Neural cell (in vitro differentiated cells): ENCODE measurements around the gene ROBO4.

Experiments used
- EP300 ChIP-seq: fragments of 450-650 bp; conservative IDR thresholded peaks from 2 replicates; pipeline ENCODE4 v1.6.1; 2014; ENCODE audit warnings: antibody characterized with exemption, mild to moderate bottlenecking, moderate library complexity; ENCODE audit not compliant: poor library complexity, severe bottlenecking
- EZH2 ChIP-seq: fragments of 200-600, 300-800 bp; shearing (Covaris generic), sonication (generic); IDR thresholded peaks from 2 replicates; pipeline ENCODE4 v1.6.1; 2014; ENCODE audit warnings: antibody characterized with exemption, low read length, borderline replicate concordance, mild to moderate bottlenecking; ENCODE audit not compliant: insufficient read depth, poor library complexity, severe bottlenecking
- POLR2AphosphoS5 ChIP-seq: IDR thresholded peaks from 2 replicates; pipeline ENCODE4 v1.6.1; 2012
- RAD21 ChIP-seq: fragments of 450-650 bp; conservative IDR thresholded peaks from 2 replicates; pipeline ENCODE4 v1.6.1; 2014; ENCODE audit warnings: antibody characterized with exemption, mild to moderate bottlenecking, moderate library complexity
- SMC3 ChIP-seq: fragments of 450-650 bp; conservative IDR thresholded peaks from 2 replicates; pipeline ENCODE4 v1.6.1; 2014; ENCODE audit warnings: antibody characterized with exemption, mild to moderate bottlenecking, moderate library complexity; ENCODE audit not compliant: poor library complexity
- TF ChIP-seq, protein P1 (sequence below): fragments of 450-650 bp; IDR thresholded peaks from 2 replicates; pipeline ENCODE4 v1.5.1; 2014; ENCODE audit warnings: antibody characterized with exemption, mild to moderate bottlenecking, moderate library complexity; ENCODE audit not compliant: poor library complexity, severe bottlenecking

DNA sequence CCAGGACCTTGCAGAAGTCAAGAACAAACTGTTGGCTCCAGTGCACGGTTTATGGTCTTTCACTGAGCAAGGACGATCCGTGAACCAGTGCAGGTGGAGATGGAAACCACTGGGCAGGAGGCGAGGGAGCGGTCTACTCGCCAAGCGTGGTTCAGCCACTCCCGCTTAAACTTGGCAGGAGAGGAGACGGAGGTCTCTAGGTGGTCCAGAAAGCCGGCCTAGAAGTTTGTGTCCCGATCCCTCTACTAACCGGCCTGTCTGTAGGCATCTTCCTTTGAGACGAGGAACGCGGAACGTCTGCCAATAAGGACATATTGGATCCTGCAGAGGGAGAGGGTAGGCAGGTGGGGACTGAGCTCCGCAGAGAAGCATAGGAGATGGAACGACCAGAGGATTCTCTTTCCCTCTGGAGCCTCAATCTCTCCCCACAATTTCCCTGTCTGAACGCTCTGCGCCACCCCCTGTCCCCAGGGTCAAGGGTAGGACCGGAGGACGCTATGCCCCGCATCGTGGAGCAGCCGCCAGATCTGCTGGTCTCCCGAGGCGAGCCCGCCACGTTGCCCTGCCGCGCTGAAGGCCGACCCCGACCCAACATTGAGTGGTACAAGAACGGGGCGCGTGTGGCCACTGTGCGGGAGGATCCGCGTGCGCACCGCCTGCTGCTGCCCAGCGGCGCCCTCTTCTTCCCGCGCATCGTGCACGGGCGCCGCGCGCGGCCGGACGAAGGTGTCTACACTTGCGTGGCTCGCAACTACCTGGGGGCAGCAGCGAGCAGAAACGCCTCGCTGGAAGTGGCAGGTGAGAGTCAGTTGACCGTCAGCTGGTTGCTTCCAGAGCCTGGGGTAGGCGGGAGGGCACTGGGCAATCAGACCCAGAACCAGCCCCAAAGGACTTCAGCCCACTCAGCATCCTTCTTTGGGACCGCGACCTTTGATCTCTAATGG lies 29.1 kb downstream of the ROBO4 start:
- TF ChIP-seq RAD21: no peak
- TF ChIP-seq, protein P1, sequence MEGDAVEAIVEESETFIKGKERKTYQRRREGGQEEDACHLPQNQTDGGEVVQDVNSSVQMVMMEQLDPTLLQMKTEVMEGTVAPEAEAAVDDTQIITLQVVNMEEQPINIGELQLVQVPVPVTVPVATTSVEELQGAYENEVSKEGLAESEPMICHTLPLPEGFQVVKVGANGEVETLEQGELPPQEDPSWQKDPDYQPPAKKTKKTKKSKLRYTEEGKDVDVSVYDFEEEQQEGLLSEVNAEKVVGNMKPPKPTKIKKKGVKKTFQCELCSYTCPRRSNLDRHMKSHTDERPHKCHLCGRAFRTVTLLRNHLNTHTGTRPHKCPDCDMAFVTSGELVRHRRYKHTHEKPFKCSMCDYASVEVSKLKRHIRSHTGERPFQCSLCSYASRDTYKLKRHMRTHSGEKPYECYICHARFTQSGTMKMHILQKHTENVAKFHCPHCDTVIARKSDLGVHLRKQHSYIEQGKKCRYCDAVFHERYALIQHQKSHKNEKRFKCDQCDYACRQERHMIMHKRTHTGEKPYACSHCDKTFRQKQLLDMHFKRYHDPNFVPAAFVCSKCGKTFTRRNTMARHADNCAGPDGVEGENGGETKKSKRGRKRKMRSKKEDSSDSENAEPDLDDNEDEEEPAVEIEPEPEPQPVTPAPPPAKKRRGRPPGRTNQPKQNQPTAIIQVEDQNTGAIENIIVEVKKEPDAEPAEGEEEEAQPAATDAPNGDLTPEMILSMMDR: peak; percentile 22
- no peak for TF ChIP-seq EP300
- no peak for TF ChIP-seq EZH2
- no peak for TF ChIP-seq POLR2AphosphoS5
- no peak for TF ChIP-seq SMC3
